Measurements from ENCODE around the gene RNPS1.
A peak's percentile ranks its signal among the peaks of the same experiment; 100 is the strongest.

Gene RNPS1

GRCh38 chr16:2213817-2214718, 53.9 kb downstream of the RNPS1 start:
- DNase-seq (ENCODE audit: low spot score), result no peak

- DNase-seq (ENCODE audit: low spot score), result no peak
Observed at GRCh38 chr16:2212362-2213324, 55.3 kb downstream of the RNPS1 start.

GRCh38 chr16:2211923-2212347, 56.0 kb downstream of the RNPS1 start:
- DNase-seq (ENCODE audit: low spot score), result peak; percentile 12

GRCh38 chr16:2210386-2211365, 57.2 kb downstream of the RNPS1 start, which contains the start of gene BRICD5:
Gene BRICD5 (minus strand): TSS chr16:2210863. CDS start chr16:2210833, 30 bp downstream.
- DNase-seq (ENCODE audit: low spot score), result no peak

GRCh38 chr16:2210009-2210332, 58.0 kb downstream of the RNPS1 start:
- no peak for DNase-seq (ENCODE audit: low spot score)

GRCh38 chr16:2209258-2210008, 58.5 kb downstream of the RNPS1 start:
- no peak for DNase-seq (ENCODE audit: low spot score)

- DNase-seq (ENCODE audit: low spot score), result no peak
Observed at GRCh38 chr16:2208772-2209171, 59.2 kb downstream of the RNPS1 start.

GRCh38 chr16:2208308-2208707, 59.6 kb downstream of the RNPS1 start:
- no peak for DNase-seq (ENCODE audit: low spot score)

GRCh38 chr16:2207872-2208271, 60.1 kb downstream of the RNPS1 start:
- no peak for DNase-seq (ENCODE audit: low spot score)

- no peak for DNase-seq (ENCODE audit: low spot score)
Observed at GRCh38 chr16:2206780-2207433, 61.0 kb downstream of the RNPS1 start.

- no peak for DNase-seq (ENCODE audit: low spot score)
Observed at GRCh38 chr16:2206420-2206779, 61.5 kb downstream of the RNPS1 start.

GRCh38 chr16:2205967-2206313, 62.0 kb downstream of the RNPS1 start:
- no peak for DNase-seq (ENCODE audit: low spot score)

- peak; percentile 90 for DNase-seq (ENCODE audit: low spot score)
Observed at GRCh38 chr16:2205104-2205966, 62.6 kb downstream of the RNPS1 start, which contains the start of gene MLST8. Gene MLST8 (plus strand): TSS chr16:2205454. CDS start chr16:2206086, 632 bp downstream.

GRCh38 chr16:2204416-2205103, 63.4 kb downstream of the RNPS1 start:
- DNase-seq (ENCODE audit: low spot score), result no peak
